ENCODE results near the gene RAPGEF4. TPM values are rescaled to one million over a fixed set of nuclear protein-coding genes. Genes with fewer than 3 reads are reported as not detected.

The RAPGEF4 gene
- total and polyA plus RNA-seq, 2 of the 8 experiments (the other 6 are each of a cell fraction or from before 2014, with no cell fraction given), result 1.2 to 2.6 TPM

DNA sequence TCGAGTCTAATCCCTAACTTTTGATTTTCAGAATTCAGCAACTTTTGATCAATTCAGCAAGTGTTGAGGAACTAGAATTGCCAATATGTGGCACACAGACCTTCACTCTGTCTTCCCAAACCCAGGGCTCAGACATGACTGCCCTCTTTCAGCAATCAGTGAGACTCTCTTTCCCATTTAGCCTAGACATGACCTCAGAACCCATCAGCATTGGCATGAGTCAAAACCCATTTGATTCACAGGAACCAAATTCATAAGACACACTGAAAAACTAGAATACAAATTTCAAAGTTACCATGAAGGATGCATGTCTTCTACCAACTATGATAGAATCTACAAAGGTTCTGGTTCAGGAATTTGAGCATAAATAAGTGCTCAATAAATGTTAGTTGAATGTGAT lies 226.4 kb downstream of the RAPGEF4 start:
- FAIRE-seq (no peak), DNase-seq (ENCODE audit: low read depth in 1 of 2, low spot score in 2 of 2) (no peak)
- Histone ChIP-seq H3K4me3 (ENCODE audit: extremely low read depth in 1 of 4, insufficient read depth in 2 of 4, low read depth in 3 of 4, low read length in 4 of 4) (no peak overlapping the region), H2BK15ac (ENCODE audit: low read length) (no peak overlapping the region), H3K4me1 (replicated peaks in 1 of 4; ENCODE audit: control insufficient read depth in 3 of 4, insufficient read depth in 4 of 4, low read length in 3 of 4) (peaks cover 0 to 3% (median 0%) of the 10 kb centered on the region in 4 experiments; a peak in 1 of 7 replicates), H3K9me3 (ENCODE audit: insufficient read depth in 2 of 2, low read depth in 1 of 2, low read length in 1 of 2) (no peaks in the 10 kb centered on the region), H3K14ac (ENCODE audit: insufficient read length) (no peak overlapping the region), H3K4ac (replicated peaks; ENCODE audit: insufficient read length, low read depth, low read length) (no peak overlapping the region), H3K23ac (ENCODE audit: insufficient read length) (no peak overlapping the region), H2AK5ac (ENCODE audit: low read depth, low read length) (no peak overlapping the region), H4K5ac (ENCODE audit: insufficient read length, low read depth, low read length) (no peak overlapping the region), H4K20me1 (replicated peaks in 1 of 2; ENCODE audit: control insufficient read depth in 1 of 2, insufficient read depth in 2 of 2, low read length in 2 of 2) (no peaks in the 10 kb centered on the region), H3K79me2 (ENCODE audit: control insufficient read depth in 1 of 2, insufficient read depth in 2 of 2, low read length in 2 of 2) (no peaks in the 10 kb centered on the region), H3K23me2 (ENCODE audit: low read depth, low read length) (no peaks in the 10 kb centered on the region), H3K27ac (ENCODE audit: low read depth, low read length) (no peak overlapping the region), H3K9ac (replicated peaks in 1 of 4; ENCODE audit: extremely low read depth in 1 of 4, low read depth in 3 of 4, low read length in 3 of 4) (no peak overlapping the region), H2AFZ (ENCODE audit: low read length) (no peak overlapping the region), H4K8ac (ENCODE audit: extremely low read depth, insufficient read depth, low read length) (no peak overlapping the region), H3K79me1 (ENCODE audit: low read depth, low read length) (no peaks in the 10 kb centered on the region; the same call in 1 of the 2 replicates), H2BK120ac (replicated peaks; ENCODE audit: low read depth, low read length) (no peak overlapping the region), H4K91ac (replicated peaks; ENCODE audit: insufficient read length, low read length) (no peak overlapping the region), H2BK5ac (ENCODE audit: low read depth, low read length) (no peak overlapping the region), H3K18ac (ENCODE audit: extremely low read depth, low read length) (no peak overlapping the region), H3K56ac (replicated peaks; ENCODE audit: insufficient read length, low read depth, low read length) (no peak overlapping the region), H2BK20ac (ENCODE audit: low read length) (no peak overlapping the region), H2BK12ac (ENCODE audit: low read depth, low read length) (no peak overlapping the region), H3K4me2 (ENCODE audit: insufficient read depth in 1 of 2, low read depth in 2 of 2, low read length in 2 of 2) (no peak overlapping the region), H3K27me3 (replicated peaks in 1 of 4; ENCODE audit: control insufficient read depth in 3 of 4, extremely low read depth in 1 of 4, insufficient read depth in 3 of 4, low read length in 3 of 4) (no peaks in the 10 kb centered on the region), H3K36me3 (ENCODE audit: control insufficient read depth in 2 of 4, insufficient read depth in 4 of 4, low read length in 3 of 4) (no peaks in the 10 kb centered on the region)
- POLR2A ChIA-PET (ENCODE audit: partially characterized antibody), result no interaction called here
- CTCF ChIA-PET (ENCODE audit: partially characterized antibody), result no interaction called here
- WGBS, 2 experiments (ENCODE audit: extremely low coverage in 1 of 2, insufficient coverage in 1 of 2, insufficient read length in 1 of 2, insufficient replicate concordance in 2 of 2, low coverage in 1 of 2, low lambda C conversion rate in 2 of 2, missing lambda C conversion rate in 1 of 2), result 87% methylated on average over 1 of the region's 1 CpG; no CpG with 5 or more reads in 1 of the 2 experiments
- no peak for TF ChIP-seq YY1 (IDR thresholded peaks at IDR 0.05; ENCODE audit: low read depth, low read length)
- no peak for TF ChIP-seq RFX5 (IDR thresholded peaks at IDR 0.05; ENCODE audit: borderline replicate concordance, low read depth, low read length)
- no peak for TF ChIP-seq NRF1 (IDR thresholded peaks at IDR 0.05; ENCODE audit: low read depth, low read length)
- TF ChIP-seq KDM1A (IDR thresholded peaks at IDR 0.05; ENCODE audit: borderline replicate concordance, low read length), result no peak
- no peak for TF ChIP-seq RAD21 (IDR thresholded peaks at IDR 0.05 in 1 of 2, conservative IDR thresholded peaks at IDR 0.05 in 1 of 2; ENCODE audit: low read depth in 2 of 2, low read length in 2 of 2)
- TF ChIP-seq JUND (IDR thresholded peaks at IDR 0.05; ENCODE audit: low read length), result no peak
- no peak for TF ChIP-seq BCL11A (IDR thresholded peaks at IDR 0.05; ENCODE audit: low read depth in 2 of 2, low read length in 2 of 2)
- no peak for TF ChIP-seq RXRA (IDR thresholded peaks at IDR 0.05; ENCODE audit: insufficient read depth, low read depth, low read length)
- TF ChIP-seq, protein P1, sequence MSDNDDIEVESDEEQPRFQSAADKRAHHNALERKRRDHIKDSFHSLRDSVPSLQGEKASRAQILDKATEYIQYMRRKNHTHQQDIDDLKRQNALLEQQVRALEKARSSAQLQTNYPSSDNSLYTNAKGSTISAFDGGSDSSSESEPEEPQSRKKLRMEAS (IDR thresholded peaks at IDR 0.05), result no peak
- no peak for TF ChIP-seq NANOG (IDR thresholded peaks at IDR 0.05; ENCODE audit: insufficient read depth, low read depth, low read length, poor library complexity, severe bottlenecking)
- TF ChIP-seq ZNF274 (IDR thresholded peaks at IDR 0.05; ENCODE audit: borderline replicate concordance, extremely low read depth, low read length), result no peak
- no peak for TF ChIP-seq TAF1 (IDR thresholded peaks at IDR 0.05; ENCODE audit: low read depth, low read length)
- TF ChIP-seq RNF2 (IDR thresholded peaks at IDR 0.05; ENCODE audit: borderline replicate concordance, low read depth, low read length, missing control alignments, poor library complexity, severe bottlenecking), result no peak

Data from H1 (cell line).